HG03354 (cell line): ENCODE measurements around the gene SAT1.
A peak's percentile ranks its signal among the peaks of the same experiment; 100 is the strongest.
"Not testable (repeated sequence)": the region's sequence is repeated elsewhere in the genome, so short reads cannot be mapped to it uniquely, and the experiment has no call there.

Experiments
- ATAC-seq: cut with Tn5 transposase; IDR thresholded peaks from one replicate; pipeline ENCODE4 v1.9.1; 2021; ENCODE audit warnings: mild to moderate bottlenecking; ENCODE audit not compliant: unreplicated experiment, poor library complexity, severe bottlenecking

Gene SAT1

DNA sequence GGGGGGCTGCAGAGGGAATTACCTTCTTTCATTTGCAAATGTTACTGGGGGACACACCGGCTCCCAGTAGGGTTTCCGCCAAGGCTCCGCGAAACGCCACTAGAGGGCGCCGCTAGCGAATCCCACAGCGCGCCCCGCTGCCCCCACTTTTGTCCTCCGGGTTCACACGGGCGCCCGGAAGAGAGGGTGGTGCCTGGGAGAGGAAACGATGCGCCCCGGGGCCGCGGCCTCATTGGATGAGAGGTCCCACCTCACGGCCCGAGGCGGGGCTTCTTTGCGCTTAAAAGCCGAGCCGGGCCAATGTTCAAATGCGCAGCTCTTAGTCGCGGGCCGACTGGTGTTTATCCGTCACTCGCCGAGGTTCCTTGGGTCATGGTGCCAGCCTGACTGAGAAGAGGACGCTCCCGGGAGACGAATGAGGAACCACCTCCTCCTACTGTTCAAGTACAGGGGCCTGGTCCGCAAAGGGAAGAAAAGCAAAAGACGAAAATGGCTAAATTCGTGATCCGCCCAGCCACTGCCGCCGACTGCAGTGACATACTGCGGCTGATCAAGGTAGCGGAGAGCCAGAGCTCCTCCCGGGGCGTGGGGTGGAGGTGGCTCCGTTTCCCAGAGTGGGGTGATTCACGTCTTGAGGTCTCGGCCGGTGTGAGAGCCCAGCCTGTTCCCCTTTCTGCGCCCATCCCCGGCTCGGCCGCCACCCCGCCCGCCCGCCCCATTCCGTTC is at the start of gene SAT1:
TSS of gene SAT1 (plus strand) at position 311 of the 726 bp plus-strand sequence. CDS start at position 490, 179 bp downstream.
- peak; percentile 83 for ATAC-seq

DNA sequence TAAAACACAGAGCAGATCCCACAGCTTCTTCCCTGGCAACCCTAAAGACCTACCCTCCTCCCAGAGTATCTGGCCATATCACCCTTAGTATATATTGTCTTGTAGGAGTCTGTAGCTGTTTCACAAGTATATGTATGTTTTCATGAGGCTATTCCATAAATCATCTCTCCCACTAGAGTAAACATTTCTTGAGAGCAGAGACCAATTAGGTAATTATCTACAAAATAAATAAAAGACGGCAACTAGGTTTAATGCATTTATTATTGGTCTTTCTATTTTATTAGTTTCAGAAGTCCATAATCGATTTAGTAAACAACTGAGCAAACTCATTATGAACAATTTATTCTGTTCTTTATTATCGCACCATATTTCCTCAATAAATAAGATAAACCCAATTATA is 46.9 kb upstream of the SAT1 start:
- ATAC-seq: no peak

DNA sequence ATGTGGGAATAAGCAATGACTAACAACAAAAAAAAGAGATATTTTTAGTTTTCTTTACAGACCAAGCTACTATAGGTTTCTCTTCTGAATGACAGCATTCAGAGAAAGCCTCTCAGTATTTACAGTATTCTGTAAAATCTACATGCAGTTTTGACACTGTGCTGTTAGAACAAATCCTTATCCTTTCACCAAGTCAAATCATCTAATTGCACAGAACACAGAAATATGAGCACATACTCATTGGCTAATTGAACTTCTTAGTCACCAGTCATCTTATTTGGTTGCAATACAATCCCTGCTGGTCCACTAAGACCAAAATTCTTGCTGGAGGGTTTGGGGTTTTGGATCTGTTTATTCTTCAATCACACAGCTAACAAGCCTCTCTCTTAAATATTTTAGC is 45.6 kb upstream of the SAT1 start:
- no peak for ATAC-seq

DNA sequence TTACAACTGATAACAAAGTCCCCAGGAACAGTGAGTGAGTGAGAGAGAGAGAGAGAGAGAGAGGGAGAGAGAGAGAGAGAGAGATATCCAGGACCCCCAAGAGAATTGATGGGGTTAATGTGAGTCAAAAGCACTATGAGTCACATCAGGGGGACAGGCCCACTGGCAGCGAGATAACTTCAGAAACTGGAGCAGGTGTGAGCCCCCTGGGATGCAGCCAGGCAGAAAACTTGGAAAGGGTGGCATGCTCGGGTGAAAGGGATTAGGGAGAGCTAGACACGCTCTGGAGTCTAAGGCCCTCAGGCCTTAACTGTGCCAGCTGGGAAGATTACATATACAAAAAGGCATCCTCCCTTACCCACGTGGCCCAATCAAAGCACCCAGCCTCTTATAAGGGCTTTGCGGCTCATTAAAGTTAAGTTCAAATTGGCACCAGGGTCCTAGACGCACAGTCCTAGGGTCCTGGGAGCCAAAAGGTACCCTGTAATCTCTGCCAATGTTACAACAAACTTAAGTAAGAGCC is 40.7 kb upstream of the SAT1 start:
- ATAC-seq: no peak

DNA sequence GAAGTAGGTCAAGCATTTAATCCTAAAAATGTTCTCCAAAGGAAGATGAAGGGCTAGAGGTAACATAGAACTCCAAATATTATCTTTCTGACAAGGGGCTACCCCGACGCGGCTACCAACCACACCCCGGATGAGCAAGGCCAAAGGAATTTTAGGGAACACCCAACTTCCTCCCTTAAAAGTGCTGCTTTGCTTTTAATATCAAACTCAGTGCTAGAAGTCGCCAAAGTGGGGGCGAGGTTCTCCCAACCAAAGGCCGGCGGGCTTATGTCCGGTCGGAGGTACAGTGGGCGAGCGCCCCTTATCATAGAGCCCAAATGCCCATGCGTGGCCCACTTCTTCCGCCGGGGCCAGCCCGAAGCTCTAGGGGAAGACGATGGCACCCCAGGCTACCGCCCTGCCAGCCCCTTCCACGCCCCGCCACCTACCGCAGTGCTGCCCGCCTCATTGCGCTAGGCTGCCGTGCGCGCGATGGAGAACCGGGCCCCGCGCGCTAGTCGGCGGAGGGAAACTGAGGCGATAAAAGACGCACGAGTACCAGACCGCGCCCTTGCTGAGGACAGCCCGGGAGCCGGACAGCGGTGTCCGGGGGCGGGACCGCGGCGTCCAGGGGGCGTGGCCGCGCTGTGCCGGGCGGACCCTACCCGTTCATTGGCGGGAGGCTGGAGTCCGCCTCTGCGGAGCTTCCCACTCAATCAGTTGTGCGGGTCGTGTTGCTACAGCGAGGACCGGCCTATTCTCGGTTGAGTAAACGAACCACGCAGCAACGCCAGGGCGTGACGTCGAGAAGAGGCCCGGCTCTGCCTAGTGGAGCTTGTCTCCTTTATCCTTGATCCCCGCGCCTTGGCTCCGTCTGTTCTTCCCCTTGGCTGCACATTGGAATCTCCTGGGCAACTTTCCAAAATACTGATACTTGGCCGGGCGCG is 40.0 kb upstream of the SAT1 start, which contains the start of gene ACOT9:
TSS of gene ACOT9 (minus strand) at position 580 of the 926 bp plus-strand sequence. CDS start at position 448, 132 bp downstream.
- peak; percentile 93 for ATAC-seq

DNA sequence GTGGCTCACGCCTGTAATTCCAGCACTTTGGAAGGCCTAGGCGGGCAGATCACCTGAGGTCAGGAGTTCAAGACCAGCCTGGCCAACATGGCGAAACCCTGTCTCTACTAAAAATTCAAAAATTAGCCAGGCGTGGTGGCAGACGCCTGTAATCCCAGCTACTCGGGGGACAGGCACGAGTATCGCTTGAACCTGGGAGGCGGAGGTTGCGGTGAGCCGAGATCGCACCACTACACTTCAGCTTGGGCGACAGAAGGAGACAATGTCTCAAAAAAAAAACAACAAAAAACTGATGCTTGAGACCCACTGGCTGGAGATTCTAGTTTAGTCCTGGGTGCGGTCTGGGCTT is 39.4 kb upstream of the SAT1 start:
- ATAC-seq: not testable (repeated sequence)

DNA sequence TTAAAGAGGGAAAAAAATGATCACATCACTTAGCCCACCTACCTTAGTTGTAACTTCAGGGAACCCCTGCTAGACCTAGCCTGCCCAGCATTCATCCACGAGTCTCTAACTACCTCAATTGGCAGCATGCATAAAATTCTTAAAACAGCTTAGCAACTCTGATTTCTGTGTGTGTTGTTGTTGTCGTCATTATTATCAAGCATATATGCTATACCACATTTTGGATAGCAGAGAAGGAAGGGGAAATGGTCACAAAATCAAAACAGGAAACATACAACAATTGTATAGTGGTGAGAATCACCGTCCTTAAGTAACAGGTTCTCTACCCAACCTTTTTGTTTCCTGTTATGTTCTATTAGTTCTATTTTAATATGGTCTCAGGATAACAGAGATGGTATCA is 37.2 kb upstream of the SAT1 start:
- no peak for ATAC-seq

DNA sequence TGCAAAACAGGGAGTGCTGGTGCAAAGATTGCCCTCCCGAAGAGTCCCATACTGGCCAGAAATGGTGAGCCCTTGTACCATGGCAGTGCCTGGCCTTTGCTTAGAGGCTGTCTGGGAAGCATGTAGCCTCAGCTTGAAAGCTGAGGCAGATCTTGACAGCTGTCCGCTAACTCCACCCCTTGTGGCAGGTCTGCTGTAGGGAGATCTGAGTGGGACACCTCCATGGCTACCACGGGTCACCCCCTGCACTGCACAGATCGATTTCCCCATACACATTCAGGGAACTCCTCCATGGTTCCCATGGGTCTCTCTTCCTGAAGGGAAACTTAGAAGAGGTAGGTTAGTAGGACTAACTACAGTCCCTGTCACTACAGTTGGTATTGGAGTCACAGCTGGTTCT is 33.8 kb upstream of the SAT1 start:
- no peak for ATAC-seq

DNA sequence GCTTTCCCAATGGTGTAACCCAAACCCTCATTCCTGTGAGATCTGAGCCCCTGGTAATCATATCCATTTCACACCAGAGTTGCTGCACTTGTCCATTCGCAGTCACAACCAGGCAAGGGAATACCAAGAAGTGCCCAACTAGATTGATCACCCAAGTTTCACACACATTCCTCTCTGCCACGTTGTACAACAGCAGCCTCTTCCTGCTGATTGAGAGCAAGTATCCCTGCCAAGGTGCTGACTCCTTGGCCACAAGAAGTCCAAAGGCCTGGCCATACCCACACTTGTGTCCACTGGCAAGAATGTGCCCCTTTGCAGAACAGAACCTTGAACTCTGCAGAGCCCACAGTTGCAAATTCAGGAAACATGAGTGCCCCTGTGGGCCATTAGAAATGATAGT is 33.4 kb upstream of the SAT1 start:
- ATAC-seq: no peak

DNA sequence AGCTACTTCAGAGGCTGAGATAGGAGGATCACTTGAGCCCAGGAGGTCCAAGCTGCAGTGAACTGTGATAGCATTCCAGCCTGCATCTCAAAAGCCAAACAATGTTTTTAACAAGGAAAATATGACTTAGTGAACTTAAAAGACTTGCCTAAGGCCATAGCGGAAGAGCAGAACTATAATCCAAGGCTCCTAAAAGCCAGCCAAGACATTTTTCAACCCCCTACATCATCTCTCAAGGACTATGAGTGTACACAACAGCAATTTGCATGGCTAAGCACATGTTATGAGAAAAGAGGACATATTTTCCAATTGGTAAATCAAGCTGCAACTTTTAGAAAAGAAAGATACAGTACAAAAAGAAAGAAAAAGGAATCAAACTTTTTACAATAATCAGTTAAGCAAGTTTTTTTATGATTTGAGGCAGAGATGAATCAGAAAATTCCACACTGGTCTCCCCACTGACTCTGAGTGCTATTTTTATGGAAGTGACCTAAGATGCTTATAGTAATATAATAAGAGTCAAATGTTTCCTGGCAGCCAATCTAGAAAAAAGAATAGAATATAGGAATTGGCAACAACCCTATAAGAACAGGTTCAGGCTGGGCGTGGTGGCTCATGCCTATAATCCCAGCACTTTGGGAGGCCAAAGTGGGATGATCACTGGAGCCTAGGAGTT is 30.1 kb upstream of the SAT1 start:
- ATAC-seq: no peak

DNA sequence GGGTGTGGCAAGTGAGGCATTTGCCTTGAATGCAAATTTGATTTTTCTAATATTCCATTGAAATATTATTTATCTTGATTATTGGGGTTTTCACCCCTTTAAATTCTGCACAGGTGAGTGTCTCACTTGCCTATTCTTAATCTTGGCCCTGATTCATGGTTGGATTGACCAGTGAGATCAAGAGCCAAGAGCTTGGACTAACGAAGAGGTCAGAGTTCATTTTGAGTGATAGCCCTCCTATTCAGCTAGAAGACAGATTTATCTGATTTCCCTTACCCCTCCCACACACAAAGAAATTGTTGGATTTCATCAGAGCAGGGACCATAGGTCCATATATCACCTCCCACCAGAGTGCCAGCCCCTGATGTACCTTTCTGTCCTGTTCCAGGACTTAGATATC is 28.3 kb upstream of the SAT1 start:
- ATAC-seq: no peak

DNA sequence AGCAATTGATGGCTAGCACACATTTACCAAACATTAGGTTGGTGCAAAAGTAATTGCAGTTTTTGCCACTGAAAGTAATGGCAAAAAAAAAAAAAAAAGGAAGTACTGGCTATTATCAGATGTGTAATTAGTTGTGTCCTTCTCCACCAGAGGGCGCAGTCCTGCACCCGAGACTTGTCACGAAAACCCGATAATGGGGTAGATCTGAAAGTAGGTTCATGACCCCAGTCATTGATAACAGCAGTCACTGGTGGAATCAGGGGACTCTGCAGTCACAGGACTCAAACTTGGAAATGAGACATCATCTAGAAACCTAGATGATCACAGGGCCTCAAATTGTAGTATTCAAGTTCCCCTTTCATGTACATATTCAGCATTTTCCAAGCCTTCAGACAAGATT is 26.8 kb upstream of the SAT1 start:
- ATAC-seq: peak; percentile 73

DNA sequence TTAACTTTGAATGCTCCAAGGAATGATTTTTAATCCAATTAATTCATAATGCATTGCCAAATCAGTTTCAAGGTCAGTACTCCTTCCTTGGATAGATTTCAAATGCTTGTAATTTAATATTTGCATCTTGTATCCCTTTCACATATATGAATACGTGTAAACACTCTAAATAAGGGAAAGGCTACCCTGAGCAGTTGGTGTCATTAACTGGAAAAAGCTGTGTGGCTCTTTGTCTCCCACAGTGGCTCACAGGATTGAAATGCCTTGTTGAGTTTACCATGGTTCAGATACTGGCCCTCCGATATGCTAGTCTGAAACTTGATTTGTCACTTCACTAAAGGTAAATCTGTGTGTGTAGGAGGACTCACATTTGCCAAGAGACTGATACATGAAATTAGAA is 23.2 kb upstream of the SAT1 start:
- ATAC-seq: no peak

DNA sequence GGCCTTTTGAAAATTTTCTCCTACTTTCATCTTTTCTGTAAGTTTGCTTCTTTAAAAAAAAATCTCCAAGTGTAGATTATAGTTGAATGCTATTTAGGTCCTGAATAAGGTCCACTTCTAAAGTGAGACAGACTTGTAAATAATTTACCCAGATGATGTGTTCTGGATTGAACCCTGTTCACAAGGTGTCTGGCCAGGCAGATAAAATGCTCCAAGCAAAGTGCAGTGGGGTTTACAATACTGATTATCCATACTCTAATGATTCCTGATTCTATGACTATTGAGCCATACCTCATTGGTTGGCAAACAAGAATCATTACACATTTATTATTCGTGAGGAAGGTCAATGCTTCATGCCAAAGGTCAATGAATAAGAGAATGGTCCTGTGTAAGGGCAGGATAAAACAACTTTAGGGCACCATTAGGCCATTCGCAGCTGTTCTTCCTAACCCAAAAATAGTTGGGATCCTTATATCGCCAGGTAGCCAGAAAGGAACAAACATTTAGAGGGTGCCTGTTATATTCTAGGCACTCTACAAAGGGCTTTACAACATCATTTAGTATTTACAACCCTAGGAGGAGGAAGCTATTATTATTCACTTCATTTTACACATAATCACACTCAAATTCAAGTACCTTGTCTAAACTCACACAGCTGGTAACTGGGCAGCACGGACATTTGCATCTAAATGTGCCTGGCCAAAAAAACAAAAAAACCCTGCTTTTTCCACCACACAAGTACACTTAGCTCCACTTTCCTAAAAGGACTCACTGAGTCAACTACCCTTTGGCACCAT is 18.6 kb upstream of the SAT1 start:
- ATAC-seq: no peak

DNA sequence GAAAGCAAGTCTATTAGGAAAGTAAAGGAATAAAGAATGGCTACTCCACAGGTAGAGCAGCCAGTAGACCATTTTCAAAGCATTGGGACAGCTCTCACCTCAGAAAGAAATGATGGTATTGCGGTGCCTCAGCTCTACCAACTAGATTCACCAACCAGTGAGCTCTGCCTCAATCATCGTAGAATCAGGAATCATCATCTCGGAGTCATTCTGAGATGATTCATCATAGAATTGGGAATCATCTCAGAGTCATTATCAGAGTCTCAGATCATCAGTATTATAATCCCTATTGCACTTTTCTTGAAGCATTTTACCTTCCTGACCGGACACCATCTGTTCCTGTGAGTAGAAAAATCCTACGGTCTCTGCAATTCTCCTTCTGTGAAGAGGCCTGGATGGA is 17.5 kb upstream of the SAT1 start:
- ATAC-seq: no peak

DNA sequence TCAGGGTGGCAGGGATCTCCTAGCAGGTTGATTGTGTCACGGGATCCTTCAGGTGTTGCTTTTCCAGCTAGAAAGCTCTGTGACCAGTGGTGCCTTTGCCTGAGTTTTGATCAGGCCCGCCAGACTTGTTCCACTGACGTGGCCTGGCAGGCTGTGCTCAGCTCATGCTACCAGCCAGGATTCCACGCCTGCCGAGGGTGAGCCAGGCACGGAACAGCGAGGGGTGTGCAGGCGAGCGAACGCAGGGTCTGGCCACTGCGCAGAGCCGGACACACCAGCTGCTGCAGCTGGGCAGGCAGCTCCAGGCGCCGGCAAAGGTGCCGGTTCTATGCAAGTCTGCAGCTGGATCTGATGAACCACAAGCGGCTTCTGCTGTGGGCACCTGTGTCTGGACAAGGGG is 17.1 kb upstream of the SAT1 start:
- no peak for ATAC-seq

DNA sequence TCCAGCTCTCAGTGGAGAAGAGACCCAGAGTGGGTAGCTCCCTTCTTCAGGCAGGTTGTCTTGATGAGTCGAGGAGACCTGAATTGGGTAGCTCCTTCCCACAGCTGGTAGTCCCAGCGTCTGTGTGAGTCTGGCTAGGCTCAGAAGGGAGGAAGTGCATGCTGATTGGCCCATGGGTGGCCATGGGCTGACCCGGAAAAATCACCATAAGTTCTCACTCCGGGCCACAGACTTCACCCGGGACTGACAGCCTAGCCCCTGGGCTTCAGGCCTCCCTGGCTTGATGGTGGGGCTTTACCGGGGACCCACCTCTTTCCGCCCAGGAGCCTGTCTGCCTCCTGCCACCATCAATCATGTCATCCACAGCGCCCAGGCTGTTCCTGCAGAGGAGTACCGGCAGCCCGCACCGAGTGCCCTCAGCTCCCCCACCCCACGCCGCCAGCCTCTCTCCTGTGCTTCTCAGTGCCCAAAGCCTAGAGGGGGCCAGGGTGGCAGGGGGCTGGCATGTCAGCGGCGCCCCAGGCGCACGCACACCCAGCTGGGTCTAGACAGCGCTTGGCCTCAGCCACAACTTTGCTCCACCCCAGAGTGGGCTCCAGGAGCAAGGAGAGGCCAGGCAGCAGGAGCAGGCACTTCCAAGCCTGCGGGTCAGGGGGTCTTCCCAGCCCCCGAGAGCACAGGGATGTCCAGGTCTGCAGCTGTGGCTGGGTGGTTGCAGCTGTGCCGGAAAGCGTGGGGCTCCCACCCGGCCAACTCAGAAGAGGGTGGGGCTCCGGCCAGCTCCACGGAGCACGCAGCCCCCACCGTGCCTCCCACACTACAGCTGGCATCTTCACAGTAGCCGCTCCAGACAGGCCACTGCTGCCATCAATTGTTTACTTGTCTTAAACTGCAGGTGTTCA is 16.1 kb upstream of the SAT1 start:
- no peak for ATAC-seq

DNA sequence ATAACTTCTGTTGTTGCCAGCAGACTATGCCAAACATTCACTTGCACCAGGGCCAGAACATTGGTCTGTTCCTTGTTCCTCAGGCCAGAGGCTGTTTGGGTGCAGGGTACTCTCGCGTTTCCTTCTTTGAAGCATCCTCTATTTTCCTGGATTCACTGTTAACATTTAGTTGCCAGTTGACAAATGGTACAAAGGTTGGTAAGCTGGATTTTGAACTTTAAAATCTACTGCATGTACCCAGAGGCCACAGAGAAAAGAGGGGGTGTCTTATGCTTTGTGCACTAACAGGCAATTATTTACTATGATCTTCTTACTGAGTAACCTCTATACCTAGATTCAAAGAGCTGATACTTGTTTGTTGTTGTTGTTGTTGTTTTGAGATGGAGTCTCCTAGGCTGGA is 12.8 kb upstream of the SAT1 start:
- no peak for ATAC-seq

DNA sequence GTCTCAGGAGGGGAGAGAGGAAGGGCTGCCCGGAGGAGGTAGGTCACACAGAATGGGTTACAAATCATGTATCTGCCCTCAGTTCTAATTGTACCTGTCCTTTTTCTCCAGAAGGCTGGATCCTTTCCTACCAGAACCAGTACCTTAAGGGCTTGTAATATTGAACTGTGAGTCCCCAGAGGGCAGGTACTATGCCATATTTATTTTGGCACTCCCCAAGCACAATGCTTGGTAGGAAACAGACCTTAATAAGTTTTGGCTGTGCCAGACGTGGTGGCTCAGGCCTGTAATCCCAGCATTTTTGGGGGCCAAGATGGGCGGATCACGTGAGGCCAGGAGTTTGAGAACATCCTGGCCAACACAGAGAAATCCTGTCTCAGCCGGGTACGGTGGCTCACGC is 11.9 kb upstream of the SAT1 start:
- not testable (repeated sequence) for ATAC-seq
